GM04504 (cell line): ENCODE data around the gene SRPK2.
"Not testable (repeated sequence)": the region's sequence is repeated elsewhere in the genome, so short reads cannot be mapped to it uniquely, and the experiment has no call there.

Source experiments
- DNase-seq: peaks from one replicate; pipeline ENCODE4 v3.0.0-alpha.2; 2012; ENCODE audit warnings: low read depth

The SRPK2 gene

GRCh38 chr7:105376908-105377533 lies 11.7 kb downstream of the SRPK2 start:
- no peak for DNase-seq

- DNase-seq: no peak
Measured at GRCh38 chr7:105369944-105370343, 18.8 kb downstream of the SRPK2 start.

GRCh38 chr7:105367458-105367857 lies 21.3 kb downstream of the SRPK2 start:
- no peak for DNase-seq

GRCh38 chr7:105365541-105366534 lies 22.9 kb downstream of the SRPK2 start:
- no peak for DNase-seq

- no peak for DNase-seq
Measured at GRCh38 chr7:105364684-105365083, 24.0 kb downstream of the SRPK2 start.

GRCh38 chr7:105363657-105364056 lies 25.1 kb downstream of the SRPK2 start:
- DNase-seq: not testable (repeated sequence)

GRCh38 chr7:105362685-105363084 lies 26.0 kb downstream of the SRPK2 start:
- DNase-seq: not testable (repeated sequence)

GRCh38 chr7:105361995-105362394 lies 26.7 kb downstream of the SRPK2 start:
- DNase-seq: not testable (repeated sequence)

GRCh38 chr7:105360149-105360548 lies 28.6 kb downstream of the SRPK2 start:
- not testable (repeated sequence) for DNase-seq

- no peak for DNase-seq
Measured at GRCh38 chr7:105355701-105356100, 33.0 kb downstream of the SRPK2 start.

- no peak for DNase-seq
Measured at GRCh38 chr7:105354383-105354782, 34.3 kb downstream of the SRPK2 start.

- no peak for DNase-seq
Measured at GRCh38 chr7:105353752-105354328, 34.9 kb downstream of the SRPK2 start.

- DNase-seq: no peak
Measured at GRCh38 chr7:105352901-105353668, 35.6 kb downstream of the SRPK2 start.

- DNase-seq: peak; percentile 93
Measured at GRCh38 chr7:105352018-105352612, 36.6 kb downstream of the SRPK2 start.

GRCh38 chr7:105350906-105351305 lies 37.8 kb downstream of the SRPK2 start:
- DNase-seq: no peak

GRCh38 chr7:105348177-105348576 lies 40.5 kb downstream of the SRPK2 start:
- DNase-seq: not testable (repeated sequence)

GRCh38 chr7:105346593-105347322 lies 42.0 kb downstream of the SRPK2 start:
- DNase-seq: no peak

- DNase-seq: no peak
Measured at GRCh38 chr7:105346138-105346537, 42.6 kb downstream of the SRPK2 start.

- no peak for DNase-seq
Measured at GRCh38 chr7:105345725-105346124, 43.0 kb downstream of the SRPK2 start.

- DNase-seq: no peak
Measured at GRCh38 chr7:105345003-105345402, 43.7 kb downstream of the SRPK2 start.
